ENCODE data around the gene ABI1. TPM values are rescaled to one million over a fixed set of nuclear protein-coding genes. Genes with fewer than 3 reads are reported as not detected.
A peak's percentile ranks its signal among the peaks of the same experiment; 100 is the strongest.

ABI1 gene
- total RNA-seq, 1 donor from 2014 or later: 29.2 TPM

- Histone ChIP-seq H3K4me1 (no peaks in the 10 kb centered on the region), H3K36me3 (no peaks in the 10 kb centered on the region), H3K27me3 (ENCODE audit: low read depth) (peaks cover 39% of the 10 kb centered on the region), H3K9me3 (replicated peaks) (peaks cover 3% of the 10 kb centered on the region), H3K27ac (replicated peaks) (no peak overlapping the region), H3K4me3 (no peak overlapping the region)
- TF ChIP-seq, protein P1, sequence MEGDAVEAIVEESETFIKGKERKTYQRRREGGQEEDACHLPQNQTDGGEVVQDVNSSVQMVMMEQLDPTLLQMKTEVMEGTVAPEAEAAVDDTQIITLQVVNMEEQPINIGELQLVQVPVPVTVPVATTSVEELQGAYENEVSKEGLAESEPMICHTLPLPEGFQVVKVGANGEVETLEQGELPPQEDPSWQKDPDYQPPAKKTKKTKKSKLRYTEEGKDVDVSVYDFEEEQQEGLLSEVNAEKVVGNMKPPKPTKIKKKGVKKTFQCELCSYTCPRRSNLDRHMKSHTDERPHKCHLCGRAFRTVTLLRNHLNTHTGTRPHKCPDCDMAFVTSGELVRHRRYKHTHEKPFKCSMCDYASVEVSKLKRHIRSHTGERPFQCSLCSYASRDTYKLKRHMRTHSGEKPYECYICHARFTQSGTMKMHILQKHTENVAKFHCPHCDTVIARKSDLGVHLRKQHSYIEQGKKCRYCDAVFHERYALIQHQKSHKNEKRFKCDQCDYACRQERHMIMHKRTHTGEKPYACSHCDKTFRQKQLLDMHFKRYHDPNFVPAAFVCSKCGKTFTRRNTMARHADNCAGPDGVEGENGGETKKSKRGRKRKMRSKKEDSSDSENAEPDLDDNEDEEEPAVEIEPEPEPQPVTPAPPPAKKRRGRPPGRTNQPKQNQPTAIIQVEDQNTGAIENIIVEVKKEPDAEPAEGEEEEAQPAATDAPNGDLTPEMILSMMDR (IDR thresholded peaks at IDR 0.05; ENCODE audit: borderline replicate concordance): no peak
- DNase-seq: no peak
- intact Hi-C loops (cut with micrococcal nuclease): no loop called here
These were observed 27.0 kb upstream of the ABI1 start for GRCh38 chr10:26887611-26888215.

DNA sequence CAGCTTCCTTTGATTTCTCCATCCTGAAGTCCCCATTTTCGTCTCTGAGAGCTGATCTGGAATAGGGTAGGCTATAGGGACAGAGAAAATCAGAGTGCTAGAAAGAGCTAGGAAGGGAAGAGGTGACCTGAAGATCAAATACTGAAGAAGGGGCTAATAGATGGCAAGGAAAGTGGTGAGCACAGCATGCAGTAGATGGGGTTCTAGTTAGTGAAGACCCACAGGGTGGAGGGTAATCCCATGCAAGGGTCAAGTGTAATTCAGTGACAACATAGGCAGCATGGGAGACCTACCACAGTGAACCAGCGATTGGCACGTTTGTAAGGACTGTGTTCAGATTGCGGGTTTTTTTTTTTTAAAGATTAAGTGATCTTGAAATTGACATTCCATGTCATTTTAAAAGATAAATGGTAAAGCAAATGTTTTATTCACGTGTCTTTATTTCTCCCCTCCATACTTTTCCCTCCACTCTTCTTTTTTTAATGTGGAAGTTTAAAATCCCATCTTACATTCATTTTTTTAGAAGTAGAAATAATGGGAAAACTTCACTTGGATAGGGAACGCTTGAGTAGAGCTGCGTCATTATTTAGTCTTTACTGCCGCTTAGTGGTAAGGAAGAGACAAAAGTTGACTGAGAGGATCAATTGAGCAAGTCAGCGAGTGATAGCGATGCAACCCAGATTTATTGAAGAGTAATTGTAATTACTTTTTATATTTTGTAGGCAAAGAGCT is 21.0 kb upstream of the ABI1 start:
- Histone ChIP-seq H3K9me3 (replicated peaks) (no peaks in the 10 kb centered on the region), H3K27ac (replicated peaks) (no peak overlapping the region), H3K27me3 (ENCODE audit: low read depth) (peaks cover 69% of the 10 kb centered on the region), H3K36me3 (no peaks in the 10 kb centered on the region), H3K4me3 (no peak overlapping the region), H3K4me1 (no peaks in the 10 kb centered on the region)
- DNase-seq: no peak
- intact Hi-C loops (cut with micrococcal nuclease): loop anchor here (5.0 kb wide), 1 partner anchor 154 kb away; no protein-coding TSS in a partner anchor
- TF ChIP-seq, protein P1 (IDR thresholded peaks at IDR 0.05; ENCODE audit: borderline replicate concordance): peak; percentile 74

GRCh38 chr10:26879744-26880143 is 19.0 kb upstream of the ABI1 start:
- no peaks in the 10 kb centered on the region for H3K4me1 ChIP-seq
- no peaks in the 10 kb centered on the region for H3K9me3 ChIP-seq (replicated peaks)
- H3K4me3 ChIP-seq: no peak overlapping the region
- no peak overlapping the region for H3K27ac ChIP-seq (replicated peaks)
- peaks cover 73% of the 10 kb centered on the region for H3K27me3 ChIP-seq (ENCODE audit: low read depth)
- no peaks in the 10 kb centered on the region for H3K36me3 ChIP-seq
- no peak for DNase-seq
- TF ChIP-seq, protein P1 (IDR thresholded peaks at IDR 0.05; ENCODE audit: borderline replicate concordance): no peak
- intact Hi-C loops (cut with micrococcal nuclease): loop anchor here (5.0 kb wide), 1 partner anchor 152 kb away; no protein-coding TSS in a partner anchor

DNA sequence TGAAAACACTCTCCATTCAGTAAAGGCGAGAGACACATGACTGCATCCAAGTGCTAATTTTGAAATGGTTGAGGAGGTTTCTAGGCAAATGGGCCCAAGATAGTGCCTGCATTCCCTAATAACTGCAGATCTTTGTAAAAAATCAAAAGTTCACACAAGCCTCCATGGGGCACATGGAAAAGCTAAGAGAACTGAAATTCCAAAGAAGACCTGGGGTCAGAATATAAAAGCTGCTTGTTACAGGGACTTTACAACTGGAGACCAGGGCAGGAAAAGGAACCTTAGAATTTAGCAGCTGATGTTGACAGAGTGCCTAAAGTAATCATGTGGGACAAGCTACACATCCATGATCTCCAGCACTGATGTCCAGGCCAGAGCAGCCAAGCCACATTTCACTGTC is 10.0 kb upstream of the ABI1 start:
- TF ChIP-seq, protein P1 (IDR thresholded peaks at IDR 0.05; ENCODE audit: borderline replicate concordance): no peak
- intact Hi-C loops (cut with micrococcal nuclease): no loop called here
- Histone ChIP-seq H3K9me3 (replicated peaks) (no peaks in the 10 kb centered on the region), H3K36me3 (no peaks in the 10 kb centered on the region), H3K4me1 (no peaks in the 10 kb centered on the region), H3K27ac (replicated peaks) (no peak overlapping the region), H3K4me3 (no peak overlapping the region), H3K27me3 (ENCODE audit: low read depth) (peaks cover 17% of the 10 kb centered on the region)
- no peak for DNase-seq

- no peaks in the 10 kb centered on the region for H3K9me3 ChIP-seq (replicated peaks)
- no peaks in the 10 kb centered on the region for H3K36me3 ChIP-seq
- H3K4me3 ChIP-seq: no peak overlapping the region
- TF ChIP-seq, protein P1 (IDR thresholded peaks at IDR 0.05; ENCODE audit: borderline replicate concordance): no peak
- H3K27me3 ChIP-seq (ENCODE audit: low read depth): peaks cover 14% of the 10 kb centered on the region
- no peak overlapping the region for H3K27ac ChIP-seq (replicated peaks)
- no peak for DNase-seq
- H3K4me1 ChIP-seq: no peaks in the 10 kb centered on the region
- intact Hi-C loops (cut with micrococcal nuclease): no loop called here
These were observed 8.8 kb upstream of the ABI1 start for GRCh38 chr10:26869528-26869927.

All from left ventricle myocardium inferior (tissue), 1 donor.